ENCODE results near the gene SH3BP4. TPM values are rescaled to one million over a fixed set of nuclear protein-coding genes. Genes with fewer than 3 reads are reported as not detected.

The SH3BP4 gene
- total and polyA plus RNA-seq, 2 experiments from 2014 or later = 59.3 to 100 TPM

GRCh38 chr2:235010117-235010714, 58.4 kb downstream of the SH3BP4 start:
- no peak overlapping the region for H3K4me3 ChIP-seq
- no peak overlapping the region for H3K27ac ChIP-seq
- no peak for TF ChIP-seq EZH2phosphoT487 (IDR thresholded peaks at IDR 0.05; ENCODE audit: insufficient read depth, low read depth)
- TF ChIP-seq EZH2 (IDR thresholded peaks at IDR 0.05; ENCODE audit: insufficient read depth, poor library complexity, severe bottlenecking) = no peak
- H3F3A ChIP-seq (ENCODE audit: insufficient read depth) = peaks cover 4% of the 10 kb centered on the region; the same call in 1 of the 2 replicates
- H3K36me3 ChIP-seq (ENCODE audit: low read depth) = peaks cover 8% of the 10 kb centered on the region; the same call in 1 of the 2 replicates
- H3K4me2 ChIP-seq (ENCODE audit: unreplicated experiment) = no peak overlapping the region
- DNase-seq = no peak
- peaks cover 100% of the 10 kb centered on the region for H3K79me2 ChIP-seq (ENCODE audit: insufficient read depth)
- 88 to 91% methylated on average over 6 of the region's 6 CpGs for WGBS, 2 experiments (ENCODE audit: low coverage in 1 of 2, low lambda C conversion rate in 2 of 2, missing lambda C conversion rate in 2 of 2)
- H3K27me3 ChIP-seq (replicated peaks; ENCODE audit: insufficient read depth) = no peaks in the 10 kb centered on the region
- no peaks in the 10 kb centered on the region for H3K9me2 ChIP-seq (ENCODE audit: insufficient read depth)
- H3K4me1 ChIP-seq (ENCODE audit: insufficient read depth) = peaks cover 9% of the 10 kb centered on the region; the same call in 1 of the 2 replicates
- H4K20me1 ChIP-seq (ENCODE audit: insufficient read depth) = peaks cover 4% of the 10 kb centered on the region
- in situ Hi-C loops (cut with MboI) = no loop called here
- no peak overlapping the region for H2AFZ ChIP-seq
- no peaks in the 10 kb centered on the region for H3K9me3 ChIP-seq (ENCODE audit: low read depth)
- no peak overlapping the region for H3K9ac ChIP-seq

GRCh38 chr2:235011607-235011928, 59.8 kb downstream of the SH3BP4 start:
- DNase-seq = no peak
- H3K27ac ChIP-seq = no peak overlapping the region
- in situ Hi-C loops (cut with MboI) = no loop called here
- peaks cover 11% of the 10 kb centered on the region; the same call in 1 of the 2 replicates for H3K36me3 ChIP-seq (ENCODE audit: low read depth)
- no peaks in the 10 kb centered on the region for H3K9me3 ChIP-seq (ENCODE audit: low read depth)
- H3K4me2 ChIP-seq (ENCODE audit: unreplicated experiment) = no peak overlapping the region
- peaks cover 9% of the 10 kb centered on the region; the same call in 1 of the 2 replicates for H3K4me1 ChIP-seq (ENCODE audit: insufficient read depth)
- H3K79me2 ChIP-seq (ENCODE audit: insufficient read depth) = peaks cover 100% of the 10 kb centered on the region
- 97 to 98% methylated on average over 5 of the region's 5 CpGs for WGBS, 2 experiments (ENCODE audit: low coverage in 1 of 2, low lambda C conversion rate in 2 of 2, missing lambda C conversion rate in 2 of 2)
- peaks cover 4% of the 10 kb centered on the region; the same call in 1 of the 2 replicates for H3F3A ChIP-seq (ENCODE audit: insufficient read depth)
- H3K9me2 ChIP-seq (ENCODE audit: insufficient read depth) = no peaks in the 10 kb centered on the region
- no peak overlapping the region for H3K9ac ChIP-seq
- no peak overlapping the region for H3K4me3 ChIP-seq
- H4K20me1 ChIP-seq (ENCODE audit: insufficient read depth) = peaks cover 4% of the 10 kb centered on the region
- H3K27me3 ChIP-seq (replicated peaks; ENCODE audit: insufficient read depth) = no peaks in the 10 kb centered on the region
- TF ChIP-seq EZH2phosphoT487 (IDR thresholded peaks at IDR 0.05; ENCODE audit: insufficient read depth, low read depth) (no peak), EZH2 (IDR thresholded peaks at IDR 0.05; ENCODE audit: insufficient read depth, poor library complexity, severe bottlenecking) (no peak)
- H2AFZ ChIP-seq = no peak overlapping the region

GRCh38 chr2:235011929-235012631, 60.3 kb downstream of the SH3BP4 start:
- Histone ChIP-seq H3K4me2 (ENCODE audit: unreplicated experiment) (no peak overlapping the region), H3K4me1 (ENCODE audit: insufficient read depth) (peaks cover 9% of the 10 kb centered on the region; the same call in 1 of the 2 replicates), H3K4me3 (no peak overlapping the region), H3K27me3 (replicated peaks; ENCODE audit: insufficient read depth) (no peaks in the 10 kb centered on the region), H3K9ac (no peak overlapping the region), H3K9me2 (ENCODE audit: insufficient read depth) (no peaks in the 10 kb centered on the region), H3K9me3 (ENCODE audit: low read depth) (no peaks in the 10 kb centered on the region), H3K36me3 (ENCODE audit: low read depth) (peaks cover 15% of the 10 kb centered on the region; the same call in 1 of the 2 replicates), H2AFZ (no peak overlapping the region), H3F3A (ENCODE audit: insufficient read depth) (peaks cover 4% of the 10 kb centered on the region; the same call in 1 of the 2 replicates), H3K79me2 (ENCODE audit: insufficient read depth) (peaks cover 100% of the 10 kb centered on the region), H4K20me1 (ENCODE audit: insufficient read depth) (peaks cover 4% of the 10 kb centered on the region), H3K27ac (no peak overlapping the region)
- no peak for DNase-seq
- in situ Hi-C loops (cut with MboI) = no loop called here
- TF ChIP-seq EZH2 (IDR thresholded peaks at IDR 0.05; ENCODE audit: insufficient read depth, poor library complexity, severe bottlenecking) (no peak), EZH2phosphoT487 (IDR thresholded peaks at IDR 0.05; ENCODE audit: insufficient read depth, low read depth) (no peak)
- 89 to 90% methylated on average over 15 of the region's 15 CpGs for WGBS, 2 experiments (ENCODE audit: low coverage in 1 of 2, low lambda C conversion rate in 2 of 2, missing lambda C conversion rate in 2 of 2)

- in situ Hi-C loops (cut with MboI) = no loop called here
- H2AFZ ChIP-seq = no peak overlapping the region
- H3K4me1 ChIP-seq (ENCODE audit: insufficient read depth) = peaks cover 23% of the 10 kb centered on the region
- no peaks in the 10 kb centered on the region for H3K27me3 ChIP-seq (replicated peaks; ENCODE audit: insufficient read depth)
- H3K9ac ChIP-seq = no peak overlapping the region
- no peaks in the 10 kb centered on the region for H3K9me3 ChIP-seq (ENCODE audit: low read depth)
- H3K36me3 ChIP-seq (ENCODE audit: low read depth) = peaks cover 15% of the 10 kb centered on the region; the same call in 1 of the 2 replicates
- peaks cover 4% of the 10 kb centered on the region; the same call in 1 of the 2 replicates for H4K20me1 ChIP-seq (ENCODE audit: insufficient read depth)
- H3K9me2 ChIP-seq (ENCODE audit: insufficient read depth) = no peaks in the 10 kb centered on the region
- 73 to 74% methylated on average over 4 of the region's 4 CpGs for WGBS, 2 experiments (ENCODE audit: low coverage in 1 of 2, low lambda C conversion rate in 2 of 2, missing lambda C conversion rate in 2 of 2)
- peaks cover 24% of the 10 kb centered on the region for H3F3A ChIP-seq (ENCODE audit: insufficient read depth)
- H3K4me3 ChIP-seq = no peak overlapping the region
- H3K79me2 ChIP-seq (ENCODE audit: insufficient read depth) = peaks cover 95% of the 10 kb centered on the region
- no peak overlapping the region for H3K27ac ChIP-seq
- no peak overlapping the region for H3K4me2 ChIP-seq (ENCODE audit: unreplicated experiment)
- no peak for DNase-seq
- TF ChIP-seq EZH2phosphoT487 (IDR thresholded peaks at IDR 0.05; ENCODE audit: insufficient read depth, low read depth) = no peak
- TF ChIP-seq EZH2 (IDR thresholded peaks at IDR 0.05; ENCODE audit: insufficient read depth, poor library complexity, severe bottlenecking) = no peak
Measured at GRCh38 chr2:235017441-235017840, 65.6 kb downstream of the SH3BP4 start.

All from GM23248 (cell line).